ENCODE measurements around the gene ANKHD1.

DNA sequence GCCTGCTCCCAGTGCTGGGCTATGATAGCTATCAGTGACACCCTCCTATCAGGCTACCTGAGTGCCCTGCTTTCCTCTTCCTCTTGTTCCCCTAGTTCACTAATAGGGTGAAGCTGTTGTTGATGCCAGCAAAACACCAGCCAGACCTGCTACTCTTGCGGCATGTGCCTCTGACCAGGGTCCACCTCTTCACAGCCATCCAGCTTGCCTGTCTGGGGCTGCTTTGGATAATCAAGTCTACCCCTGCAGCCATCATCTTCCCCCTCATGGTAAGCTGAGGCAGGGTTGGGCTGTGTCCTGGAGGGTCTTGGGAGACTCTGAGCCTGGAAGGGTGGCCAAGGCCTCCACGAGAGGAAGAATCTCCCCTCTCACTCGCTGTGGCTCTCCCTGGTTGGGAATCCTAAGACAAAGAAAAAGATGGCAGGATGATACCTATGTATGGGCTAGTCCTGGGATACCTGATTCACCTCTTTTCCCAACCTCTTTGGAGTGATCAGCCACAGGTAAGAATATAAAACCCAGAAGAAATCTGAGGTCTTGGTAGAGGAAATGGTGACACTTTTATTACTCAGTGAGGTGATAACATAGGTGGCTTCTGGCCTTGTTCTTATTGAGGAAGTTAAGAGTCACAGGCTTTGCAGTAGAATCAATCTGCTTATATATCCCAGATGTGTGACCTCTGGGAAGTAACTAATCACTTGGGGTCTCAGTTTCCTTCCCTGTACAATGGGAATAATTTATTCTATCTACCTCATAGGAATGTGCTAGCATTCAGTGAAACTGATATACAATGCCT is 30.1 kb upstream of the ANKHD1 start:
- TF ChIP-seq, protein P1, sequence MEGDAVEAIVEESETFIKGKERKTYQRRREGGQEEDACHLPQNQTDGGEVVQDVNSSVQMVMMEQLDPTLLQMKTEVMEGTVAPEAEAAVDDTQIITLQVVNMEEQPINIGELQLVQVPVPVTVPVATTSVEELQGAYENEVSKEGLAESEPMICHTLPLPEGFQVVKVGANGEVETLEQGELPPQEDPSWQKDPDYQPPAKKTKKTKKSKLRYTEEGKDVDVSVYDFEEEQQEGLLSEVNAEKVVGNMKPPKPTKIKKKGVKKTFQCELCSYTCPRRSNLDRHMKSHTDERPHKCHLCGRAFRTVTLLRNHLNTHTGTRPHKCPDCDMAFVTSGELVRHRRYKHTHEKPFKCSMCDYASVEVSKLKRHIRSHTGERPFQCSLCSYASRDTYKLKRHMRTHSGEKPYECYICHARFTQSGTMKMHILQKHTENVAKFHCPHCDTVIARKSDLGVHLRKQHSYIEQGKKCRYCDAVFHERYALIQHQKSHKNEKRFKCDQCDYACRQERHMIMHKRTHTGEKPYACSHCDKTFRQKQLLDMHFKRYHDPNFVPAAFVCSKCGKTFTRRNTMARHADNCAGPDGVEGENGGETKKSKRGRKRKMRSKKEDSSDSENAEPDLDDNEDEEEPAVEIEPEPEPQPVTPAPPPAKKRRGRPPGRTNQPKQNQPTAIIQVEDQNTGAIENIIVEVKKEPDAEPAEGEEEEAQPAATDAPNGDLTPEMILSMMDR (conservative IDR thresholded peaks at IDR 0.05 in 1 of 2, IDR thresholded peaks at IDR 0.05 in 1 of 2; ENCODE audit: extremely low read depth in 1 of 2, insufficient read depth in 1 of 2, low read depth in 1 of 2, low read length in 2 of 2), result no peak
- TF ChIP-seq EZH2 (IDR thresholded peaks at IDR 0.05; ENCODE audit: borderline replicate concordance, low read length), result no peak
